Pons (tissue), 1 donor: Measurements from ENCODE around the gene ACSF2.
"Not testable (repeated sequence)": the region's sequence is repeated elsewhere in the genome, so short reads cannot be mapped to it uniquely, and the experiment has no call there.

Experiments used
- DNase-seq: peaks from one replicate; pipeline ENCODE4 v3.0.0-alpha.2; 2016; ENCODE audit warnings: low spot score

ACSF2 gene

DNA sequence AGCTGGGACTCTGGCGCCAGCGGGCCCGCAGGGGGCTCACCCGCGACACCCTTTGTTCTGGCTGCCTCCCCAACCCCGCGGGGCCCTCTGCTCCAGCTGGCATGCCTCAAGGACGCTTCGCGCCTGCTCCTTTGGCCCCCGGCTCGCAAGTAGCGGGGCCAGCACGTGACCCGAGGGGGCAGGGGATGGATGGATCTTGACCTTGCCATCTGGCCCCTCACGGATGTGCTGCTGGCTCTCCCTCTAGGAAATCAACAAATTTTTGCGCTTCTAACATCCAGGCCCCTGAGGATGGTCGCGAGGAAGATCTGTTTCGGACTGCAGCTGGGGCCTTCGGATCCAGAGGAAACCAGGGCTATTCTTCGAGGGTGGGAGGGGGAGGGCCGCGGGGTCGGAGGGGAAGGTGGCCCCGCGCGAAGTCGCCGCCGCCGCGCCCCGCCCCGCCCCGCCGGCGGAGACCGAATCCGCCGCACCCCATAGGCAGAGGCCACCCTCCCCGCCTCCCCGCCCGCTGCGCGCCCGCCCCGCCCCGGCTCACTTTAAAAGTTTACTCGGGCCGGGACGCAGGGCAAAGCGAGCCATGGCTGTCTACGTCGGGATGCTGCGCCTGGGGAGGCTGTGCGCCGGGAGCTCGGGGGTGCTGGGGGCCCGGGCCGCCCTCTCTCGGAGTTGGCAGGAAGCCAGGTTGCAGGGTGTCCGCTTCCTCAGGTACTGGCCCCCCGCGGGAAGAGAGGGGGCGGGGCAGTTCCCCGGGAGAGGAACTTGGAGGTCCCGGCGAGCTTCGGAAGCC is at the start of gene ACSF2:
ACSF2 (plus strand) TSS at position 537 of the 790 bp plus-strand sequence; CDS start at position 581, 44 bp downstream.
- peak; percentile 14 for DNase-seq

DNA sequence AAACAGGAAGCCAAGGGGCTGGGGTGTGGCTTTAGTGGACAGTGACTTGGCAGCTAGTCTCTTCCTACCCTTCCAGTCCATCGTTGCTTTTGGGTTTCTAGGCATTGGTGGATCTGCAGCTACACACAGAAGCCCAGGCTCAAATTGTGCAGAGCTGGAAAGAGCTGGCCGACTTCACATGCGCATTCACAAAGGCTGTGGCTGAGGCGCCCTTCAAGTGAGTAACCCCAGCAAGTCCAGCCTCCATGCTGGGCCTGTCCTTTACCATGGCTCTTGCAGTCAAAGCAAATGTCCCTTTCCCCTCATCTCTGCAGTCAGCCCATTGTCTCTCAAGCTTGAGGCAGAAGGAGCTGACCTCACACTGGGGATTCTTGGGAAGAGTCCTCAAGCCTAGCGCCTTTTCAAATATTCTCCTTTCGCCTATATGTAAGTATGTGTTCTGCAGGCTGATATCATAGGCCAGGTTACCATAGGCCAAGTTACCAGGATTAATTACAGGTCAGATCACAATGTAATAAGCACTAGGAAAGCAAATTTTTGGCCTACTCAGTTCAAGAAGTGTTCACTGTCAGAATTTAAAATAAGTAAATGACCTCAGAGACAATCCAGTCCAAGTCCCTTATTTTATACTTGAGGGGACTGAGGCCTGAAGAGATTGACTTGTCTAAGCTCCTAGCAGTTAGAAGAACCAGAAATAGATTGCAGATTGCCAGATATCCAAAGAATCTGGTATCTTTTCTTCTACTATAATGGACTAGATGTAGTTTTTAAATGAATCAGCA is 46.5 kb upstream of the ACSF2 start:
- DNase-seq, result no peak

- no peak for DNase-seq
These were observed 45.4 kb upstream of the ACSF2 start for GRCh38 chr17:50380369-50381259.

GRCh38 chr17:50381260-50381815 is 44.7 kb upstream of the ACSF2 start:
- no peak for DNase-seq

DNA sequence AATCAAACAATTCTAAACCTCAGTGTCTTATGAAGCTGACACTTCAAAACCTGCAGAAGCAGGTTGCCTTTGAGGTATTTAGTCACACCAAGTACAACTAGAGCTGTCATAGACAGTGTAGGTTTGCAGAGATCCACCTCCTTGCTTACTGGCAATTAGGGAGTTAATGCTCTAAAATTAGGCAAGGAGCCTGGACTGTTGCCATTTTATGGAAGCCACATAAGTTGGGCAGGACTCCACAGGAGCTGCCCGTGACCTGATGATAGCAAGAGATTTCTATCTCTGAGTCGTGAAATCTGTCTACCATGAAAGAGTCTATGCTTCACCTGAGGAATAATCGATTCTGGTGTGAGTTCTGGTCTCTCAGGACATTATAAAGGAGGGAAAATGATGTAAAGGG is 44.1 kb upstream of the ACSF2 start:
- DNase-seq, result no peak

GRCh38 chr17:50382931-50383330 is 43.1 kb upstream of the ACSF2 start:
- DNase-seq, result no peak

DNA sequence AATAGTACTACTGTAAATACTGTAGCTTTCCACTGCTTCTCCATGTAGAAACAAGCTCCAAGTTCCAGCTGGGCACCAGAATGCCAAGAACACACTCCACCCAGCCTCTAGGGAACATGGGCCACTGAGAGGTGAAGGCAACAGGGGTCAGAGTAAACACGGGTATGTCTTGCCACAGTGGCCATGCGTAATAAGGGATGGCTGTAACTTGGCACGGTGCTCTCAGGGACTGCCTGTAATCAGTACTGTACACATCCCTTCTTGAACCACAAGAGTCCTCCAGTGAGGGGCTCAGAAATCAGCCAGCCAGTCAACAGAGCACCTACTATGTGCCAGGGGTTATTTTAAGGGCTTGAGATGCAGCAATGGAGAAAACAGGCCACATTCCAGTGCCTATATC is 39.5 kb upstream of the ACSF2 start:
- DNase-seq, result no peak

DNA sequence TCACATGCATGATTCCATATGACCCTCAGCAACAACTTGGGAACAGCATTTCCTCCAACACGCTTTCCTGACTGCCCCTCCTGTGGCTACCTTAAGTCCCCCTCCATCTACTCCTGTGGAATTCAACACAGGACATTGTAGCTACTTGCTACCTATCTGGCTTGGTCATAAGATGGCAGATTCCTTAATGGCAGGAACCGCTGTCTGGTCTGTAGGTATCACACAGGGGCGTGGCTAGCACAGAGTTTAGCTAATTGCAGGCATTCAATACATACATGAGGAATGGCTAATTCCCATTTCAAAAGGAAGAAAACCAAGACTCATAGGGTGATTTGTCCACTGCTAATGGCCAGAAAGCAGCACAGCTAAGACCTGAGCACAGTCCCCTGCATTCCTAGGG is 37.3 kb upstream of the ACSF2 start:
- DNase-seq, result no peak

- DNase-seq, result no peak
These were observed 36.5 kb upstream of the ACSF2 start for GRCh38 chr17:50389534-50389933.

- no peak for DNase-seq
These were observed 33.4 kb upstream of the ACSF2 start for GRCh38 chr17:50392621-50393020.

- DNase-seq, result no peak
These were observed 32.3 kb upstream of the ACSF2 start for GRCh38 chr17:50393700-50394099.

- DNase-seq, result no peak
These were observed 31.3 kb upstream of the ACSF2 start for GRCh38 chr17:50394711-50395110.

GRCh38 chr17:50396261-50397110 is 29.5 kb upstream of the ACSF2 start:
- DNase-seq, result no peak

- peak; percentile 57 for DNase-seq
These were observed 28.7 kb upstream of the ACSF2 start, which contains the start of gene LRRC59 for GRCh38 chr17:50397111-50397918. Gene LRRC59, minus strand, starts transcription at chr17:50397523. Its CDS starts 206 bp downstream, at chr17:50397317.

- DNase-seq, result no peak
These were observed 28.1 kb upstream of the ACSF2 start for GRCh38 chr17:50397919-50398285.

GRCh38 chr17:50398672-50399071 is 27.3 kb upstream of the ACSF2 start:
- DNase-seq, result not testable (repeated sequence)

DNA sequence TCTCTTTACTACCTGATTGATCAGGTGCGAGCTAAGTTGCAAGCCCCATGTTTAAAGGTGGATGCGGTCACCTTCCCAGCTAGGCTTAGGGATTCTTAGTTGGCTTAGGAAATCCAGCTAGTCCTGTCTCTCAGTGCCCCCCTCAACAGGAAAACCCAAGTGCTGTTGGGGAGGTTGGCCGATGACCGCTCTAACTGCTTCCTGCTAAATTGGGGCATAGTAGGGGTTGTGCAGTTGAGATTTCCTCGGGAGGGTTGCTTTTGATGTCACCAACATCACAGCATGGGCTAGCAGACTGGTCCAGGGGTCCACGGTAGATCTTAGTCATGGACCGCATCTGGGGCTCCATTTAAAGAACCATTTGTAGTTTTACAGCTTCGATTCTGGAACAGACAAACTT is 26.4 kb upstream of the ACSF2 start:
- DNase-seq, result not testable (repeated sequence)

DNA sequence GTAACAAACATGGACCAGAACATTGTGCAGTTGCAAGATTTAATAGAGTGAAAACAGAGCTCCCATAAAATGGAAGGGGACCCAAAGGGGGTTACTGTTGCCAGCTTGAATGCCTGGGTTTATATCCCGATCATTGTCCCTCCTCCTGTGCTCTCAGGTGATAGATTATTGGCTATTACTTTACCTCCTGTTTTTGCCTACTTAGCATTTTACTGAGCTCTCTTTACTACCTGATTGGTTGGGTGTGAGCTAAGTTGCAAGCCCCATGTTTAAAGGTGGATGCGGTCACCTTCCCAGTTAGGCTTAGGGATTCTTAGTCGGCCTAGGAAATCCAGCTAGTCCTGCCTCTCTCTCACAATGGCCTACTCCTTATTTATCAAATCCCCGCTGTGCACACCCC is 20.7 kb upstream of the ACSF2 start:
- not testable (repeated sequence) for DNase-seq

GRCh38 chr17:50406578-50406977 is 19.4 kb upstream of the ACSF2 start:
- DNase-seq, result no peak

DNA sequence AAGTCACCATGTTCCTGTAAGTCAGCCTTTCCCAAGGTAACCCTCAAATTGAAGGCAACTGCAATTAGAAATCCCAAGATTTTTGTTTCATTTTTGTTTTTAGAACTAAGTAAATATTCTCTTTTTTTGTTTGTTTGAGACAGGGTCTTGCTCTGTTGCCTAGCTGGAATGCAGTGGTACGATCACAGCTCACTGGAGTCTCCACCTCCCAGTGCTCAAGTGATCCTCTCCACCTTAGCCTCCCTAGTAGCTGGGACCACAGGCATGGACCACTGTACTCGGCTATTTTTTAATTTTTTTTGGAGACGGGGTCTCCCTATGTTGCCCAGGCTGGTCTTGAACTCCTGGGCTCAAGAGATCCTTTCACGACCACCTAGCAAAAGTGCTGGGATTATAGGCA is 18.1 kb upstream of the ACSF2 start:
- DNase-seq, result no peak
